ENCODE results near the gene LMBRD2.

Gene LMBRD2

GRCh38 chr5:36125868-36126267, 25.8 kb downstream of the LMBRD2 start:
- 92 to 96% methylated on average over 1 of the region's 1 CpG for WGBS, 2 experiments
- Histone ChIP-seq H3K4me3 (ENCODE audit: insufficient read depth, low read depth, low read length) (no peak overlapping the region), H3K27ac (ENCODE audit: insufficient read depth, low read depth, low read length, poor library complexity, severe bottlenecking) (no peak overlapping the region)

GRCh38 chr5:36111238-36111637, 40.4 kb downstream of the LMBRD2 start:
- no peaks in the 10 kb centered on the region for H3K4me1 ChIP-seq (ENCODE audit: control insufficient read depth, insufficient read depth, low read length)
- no peak overlapping the region for H3K4me3 ChIP-seq (ENCODE audit: insufficient read depth, low read depth, low read length)
- WGBS, 2 experiments = 100% methylated on average over 1 of the region's 1 CpG; no CpG with 5 or more reads in 1 of the 2 experiments
- no peaks in the 10 kb centered on the region for H3K9me3 ChIP-seq (ENCODE audit: control insufficient read depth, low read length)
- H3K27ac ChIP-seq (ENCODE audit: insufficient read depth, low read depth, low read length, poor library complexity, severe bottlenecking) = no peak overlapping the region
- peaks cover 3% of the 10 kb centered on the region for H3K36me3 ChIP-seq (ENCODE audit: control insufficient read depth, insufficient read depth, low read length)
- H3K27me3 ChIP-seq (ENCODE audit: control insufficient read depth, insufficient read depth, low read length, poor library complexity, severe bottlenecking) = no peaks in the 10 kb centered on the region

More at GRCh38 chr5:36125868-36126267, 25.8 kb downstream of the LMBRD2 start:
- Histone ChIP-seq H3K36me3 (ENCODE audit: control insufficient read depth, insufficient read depth, low read length) (no peaks in the 10 kb centered on the region), H3K4me1 (ENCODE audit: control insufficient read depth, insufficient read depth, low read length) (no peaks in the 10 kb centered on the region), H3K27me3 (ENCODE audit: control insufficient read depth, insufficient read depth, low read length, poor library complexity, severe bottlenecking) (no peaks in the 10 kb centered on the region), H3K9me3 (ENCODE audit: control insufficient read depth, low read length) (no peaks in the 10 kb centered on the region)

DNA sequence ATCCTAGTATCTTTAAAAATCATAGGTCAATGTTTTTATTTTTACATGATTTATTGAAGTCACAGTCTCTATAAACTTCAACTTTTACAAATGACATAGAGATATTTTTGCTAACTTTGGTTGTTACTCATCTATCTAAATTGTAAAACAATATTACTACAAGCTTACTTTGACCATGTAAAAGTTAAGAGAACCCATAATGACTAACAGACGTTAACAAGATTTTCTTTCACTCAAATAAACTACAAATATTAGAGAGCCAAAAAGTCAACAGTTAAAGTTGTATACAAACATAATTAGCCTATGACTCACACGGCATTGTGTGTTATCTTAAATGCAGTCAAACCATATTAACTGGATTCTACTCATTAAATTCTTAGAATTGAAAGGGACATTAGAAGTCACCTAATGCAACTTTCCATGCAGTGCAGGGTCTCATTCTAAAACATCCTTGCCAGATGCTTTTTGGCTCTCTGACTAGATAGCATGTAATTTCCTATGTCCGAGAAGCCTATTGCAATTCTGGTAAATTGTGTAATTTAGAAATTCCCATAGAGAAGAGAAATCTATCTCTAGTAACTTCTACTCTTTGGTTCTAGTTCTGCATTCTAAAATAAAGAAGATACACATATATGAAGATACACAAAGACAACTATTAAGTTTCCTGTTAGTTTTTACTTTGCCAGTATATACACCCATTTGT, 42.8 kb downstream of the LMBRD2 start:
- no peak overlapping the region for H3K27ac ChIP-seq (ENCODE audit: insufficient read depth, low read depth, low read length, poor library complexity, severe bottlenecking)
- H3K36me3 ChIP-seq (ENCODE audit: control insufficient read depth, insufficient read depth, low read length) = peaks cover 3% of the 10 kb centered on the region
- H3K4me3 ChIP-seq (ENCODE audit: insufficient read depth, low read depth, low read length) = no peak overlapping the region
- no peaks in the 10 kb centered on the region for H3K4me1 ChIP-seq (ENCODE audit: control insufficient read depth, insufficient read depth, low read length)
- H3K27me3 ChIP-seq (ENCODE audit: control insufficient read depth, insufficient read depth, low read length, poor library complexity, severe bottlenecking) = no peaks in the 10 kb centered on the region
- no peaks in the 10 kb centered on the region for H3K9me3 ChIP-seq (ENCODE audit: control insufficient read depth, low read length)
- WGBS, 2 experiments = 83 to 93% methylated on average over 2 of the region's 3 CpGs

DNA sequence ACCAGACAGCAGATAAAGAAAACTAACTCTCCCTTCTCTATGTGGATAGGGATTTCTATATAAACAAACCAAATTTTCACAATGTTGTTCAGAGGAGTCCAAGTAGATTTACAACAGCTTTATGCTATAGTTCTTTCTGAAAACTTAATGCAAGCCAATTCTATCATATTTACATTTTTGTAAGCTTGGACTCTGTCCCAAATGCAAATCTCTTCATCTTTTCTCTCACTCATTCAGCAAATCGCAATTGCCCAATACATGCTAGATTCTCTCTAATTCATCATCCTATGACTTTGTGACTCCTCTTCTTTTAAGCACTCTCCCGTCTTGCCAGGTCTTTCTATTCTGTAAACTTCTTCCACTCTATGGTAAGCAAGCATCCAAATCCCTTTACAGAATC, 45.9 kb downstream of the LMBRD2 start:
- Histone ChIP-seq H3K36me3 (ENCODE audit: control insufficient read depth, insufficient read depth, low read length) (peaks cover 3% of the 10 kb centered on the region), H3K9me3 (ENCODE audit: control insufficient read depth, low read length) (no peaks in the 10 kb centered on the region), H3K27ac (ENCODE audit: insufficient read depth, low read depth, low read length, poor library complexity, severe bottlenecking) (no peak overlapping the region), H3K4me3 (ENCODE audit: insufficient read depth, low read depth, low read length) (no peak overlapping the region), H3K4me1 (ENCODE audit: control insufficient read depth, insufficient read depth, low read length) (no peaks in the 10 kb centered on the region), H3K27me3 (ENCODE audit: control insufficient read depth, insufficient read depth, low read length, poor library complexity, severe bottlenecking) (no peaks in the 10 kb centered on the region)
- WGBS, 2 experiments = 89 to 91% methylated on average over 2 of the region's 2 CpGs

GRCh38 chr5:36099748-36100147, 51.9 kb downstream of the LMBRD2 start:
- 85% methylated on average over 2 of the region's 3 CpGs for WGBS, 2 experiments
- no peaks in the 10 kb centered on the region for H3K27me3 ChIP-seq (ENCODE audit: control insufficient read depth, insufficient read depth, low read length, poor library complexity, severe bottlenecking)
- H3K36me3 ChIP-seq (ENCODE audit: control insufficient read depth, insufficient read depth, low read length) = no peaks in the 10 kb centered on the region
- no peaks in the 10 kb centered on the region for H3K9me3 ChIP-seq (ENCODE audit: control insufficient read depth, low read length)
- H3K27ac ChIP-seq (ENCODE audit: insufficient read depth, low read depth, low read length, poor library complexity, severe bottlenecking) = no peak overlapping the region
- no peaks in the 10 kb centered on the region for H3K4me1 ChIP-seq (ENCODE audit: control insufficient read depth, insufficient read depth, low read length)
- no peak overlapping the region for H3K4me3 ChIP-seq (ENCODE audit: insufficient read depth, low read depth, low read length)

GRCh38 chr5:36096486-36096885, 55.2 kb downstream of the LMBRD2 start:
- no peaks in the 10 kb centered on the region for H3K9me3 ChIP-seq (ENCODE audit: control insufficient read depth, low read length)
- no peaks in the 10 kb centered on the region for H3K4me1 ChIP-seq (ENCODE audit: control insufficient read depth, insufficient read depth, low read length)
- H3K27ac ChIP-seq (ENCODE audit: insufficient read depth, low read depth, low read length, poor library complexity, severe bottlenecking) = no peak overlapping the region
- no peaks in the 10 kb centered on the region for H3K27me3 ChIP-seq (ENCODE audit: control insufficient read depth, insufficient read depth, low read length, poor library complexity, severe bottlenecking)
- no peaks in the 10 kb centered on the region for H3K36me3 ChIP-seq (ENCODE audit: control insufficient read depth, insufficient read depth, low read length)
- H3K4me3 ChIP-seq (ENCODE audit: insufficient read depth, low read depth, low read length) = no peak overlapping the region

DNA sequence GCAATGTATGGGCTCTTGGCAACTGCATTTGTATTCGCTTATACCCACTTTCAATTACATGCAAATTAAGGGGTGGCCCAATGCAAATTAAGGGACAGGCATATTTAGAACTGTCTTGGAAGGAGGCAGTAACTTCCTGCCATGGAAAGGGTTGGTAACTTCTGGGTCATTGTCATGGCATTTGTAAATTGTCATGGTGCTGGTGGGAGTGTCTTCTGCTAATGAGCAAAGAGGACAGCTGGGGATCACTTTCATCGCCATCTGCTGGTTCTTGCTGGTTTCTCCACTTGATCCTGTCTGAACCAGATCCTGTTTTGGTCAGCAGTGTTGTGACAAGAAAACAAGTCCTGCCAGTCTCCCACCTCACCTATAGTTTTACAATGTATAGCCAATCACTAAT, 61.7 kb downstream of the LMBRD2 start:
- H3K4me1 ChIP-seq (ENCODE audit: control insufficient read depth, insufficient read depth, low read length) = no peaks in the 10 kb centered on the region

GRCh38 chr5:36079200-36079781, 72.4 kb downstream of the LMBRD2 start:
- Histone ChIP-seq H3K36me3 (ENCODE audit: control insufficient read depth, insufficient read depth, low read length) (no peaks in the 10 kb centered on the region), H3K27me3 (ENCODE audit: control insufficient read depth, insufficient read depth, low read length, poor library complexity, severe bottlenecking) (no peaks in the 10 kb centered on the region), H3K4me1 (ENCODE audit: control insufficient read depth, insufficient read depth, low read length) (no peaks in the 10 kb centered on the region), H3K9me3 (ENCODE audit: control insufficient read depth, low read length) (no peaks in the 10 kb centered on the region), H3K27ac (ENCODE audit: insufficient read depth, low read depth, low read length, poor library complexity, severe bottlenecking) (no peak overlapping the region), H3K4me3 (ENCODE audit: insufficient read depth, low read depth, low read length) (no peak overlapping the region)
- WGBS, 2 experiments = 36 to 40% methylated on average over 8 to 10 of the region's 10 CpGs

More for the DNA sequence above, 61.7 kb downstream of the LMBRD2 start:
- WGBS, 2 experiments = 61 to 66% methylated on average over 2 of the region's 2 CpGs
- Histone ChIP-seq H3K27me3 (ENCODE audit: control insufficient read depth, insufficient read depth, low read length, poor library complexity, severe bottlenecking) (no peaks in the 10 kb centered on the region), H3K9me3 (ENCODE audit: control insufficient read depth, low read length) (no peaks in the 10 kb centered on the region), H3K36me3 (ENCODE audit: control insufficient read depth, insufficient read depth, low read length) (no peaks in the 10 kb centered on the region), H3K4me3 (ENCODE audit: insufficient read depth, low read depth, low read length) (no peak overlapping the region), H3K27ac (ENCODE audit: insufficient read depth, low read depth, low read length, poor library complexity, severe bottlenecking) (no peak overlapping the region)

DNA sequence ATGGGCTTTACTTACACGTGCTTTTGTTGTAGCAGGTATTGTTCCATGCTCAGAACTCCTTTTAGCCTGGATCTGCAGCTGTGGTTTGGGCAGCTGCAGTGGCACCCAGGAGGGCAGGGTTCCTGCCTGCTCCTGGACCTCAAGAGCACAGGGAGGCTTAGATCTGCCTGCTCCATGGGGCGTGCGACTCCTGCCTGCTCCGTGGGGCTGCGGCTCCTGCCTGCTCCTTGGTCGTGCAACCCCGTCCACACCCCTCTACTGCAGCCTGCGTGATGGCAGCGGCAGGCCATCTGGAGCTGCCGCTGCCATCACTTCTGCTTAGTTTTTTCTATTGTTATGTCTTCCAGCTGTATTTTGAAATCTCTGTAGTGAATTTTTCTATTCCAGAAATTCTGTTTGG, 73.3 kb downstream of the LMBRD2 start:
- H3K9me3 ChIP-seq (ENCODE audit: control insufficient read depth, low read length) = no peaks in the 10 kb centered on the region
- H3K36me3 ChIP-seq (ENCODE audit: control insufficient read depth, insufficient read depth, low read length) = no peaks in the 10 kb centered on the region
- no peak overlapping the region for H3K27ac ChIP-seq (ENCODE audit: insufficient read depth, low read depth, low read length, poor library complexity, severe bottlenecking)
- no peaks in the 10 kb centered on the region for H3K4me1 ChIP-seq (ENCODE audit: control insufficient read depth, insufficient read depth, low read length)
- WGBS, 2 experiments = 80 to 83% methylated on average over 10 of the region's 10 CpGs
- no peak overlapping the region for H3K4me3 ChIP-seq (ENCODE audit: insufficient read depth, low read depth, low read length)
- H3K27me3 ChIP-seq (ENCODE audit: control insufficient read depth, insufficient read depth, low read length, poor library complexity, severe bottlenecking) = no peaks in the 10 kb centered on the region

- 44 to 54% methylated on average over 3 of the region's 3 CpGs for WGBS, 2 experiments
Observed at GRCh38 chr5:36073595-36074216, 78.0 kb downstream of the LMBRD2 start.

More at GRCh38 chr5:36073595-36074216, 78.0 kb downstream of the LMBRD2 start:
- Histone ChIP-seq H3K36me3 (ENCODE audit: control insufficient read depth, insufficient read depth, low read length) (no peaks in the 10 kb centered on the region), H3K27ac (ENCODE audit: insufficient read depth, low read depth, low read length, poor library complexity, severe bottlenecking) (no peak overlapping the region), H3K9me3 (ENCODE audit: control insufficient read depth, low read length) (no peaks in the 10 kb centered on the region), H3K4me3 (ENCODE audit: insufficient read depth, low read depth, low read length) (no peak overlapping the region), H3K4me1 (ENCODE audit: control insufficient read depth, insufficient read depth, low read length) (no peaks in the 10 kb centered on the region), H3K27me3 (ENCODE audit: control insufficient read depth, insufficient read depth, low read length, poor library complexity, severe bottlenecking) (no peaks in the 10 kb centered on the region)

All from ectodermal cell (in vitro differentiated cells).